GM21717 (cell line): ENCODE data around the gene FAM107A.
A peak's percentile ranks its signal among the peaks of the same experiment; 100 is the strongest.
"Not testable (repeated sequence)": the region's sequence is repeated elsewhere in the genome, so short reads cannot be mapped to it uniquely, and the experiment has no call there.

Experiments
- ATAC-seq: cut with Tn5 transposase; IDR thresholded peaks from one replicate; pipeline ENCODE4 v1.9.1; 2021; ENCODE audit warnings: mild to moderate bottlenecking, moderate library complexity; ENCODE audit not compliant: unreplicated experiment

Gene FAM107A

GRCh38 chr3:58537412-58538301 lies 39.5 kb downstream of the FAM107A start:
- ATAC-seq = no peak

- ATAC-seq = no peak
These were observed 40.4 kb downstream of the FAM107A start, which contains the start of gene ACOX2 for GRCh38 chr3:58536501-58537411. ACOX2 (minus strand) TSS chr3:58537190; CDS start chr3:58535106, 2,084 bp downstream.

DNA sequence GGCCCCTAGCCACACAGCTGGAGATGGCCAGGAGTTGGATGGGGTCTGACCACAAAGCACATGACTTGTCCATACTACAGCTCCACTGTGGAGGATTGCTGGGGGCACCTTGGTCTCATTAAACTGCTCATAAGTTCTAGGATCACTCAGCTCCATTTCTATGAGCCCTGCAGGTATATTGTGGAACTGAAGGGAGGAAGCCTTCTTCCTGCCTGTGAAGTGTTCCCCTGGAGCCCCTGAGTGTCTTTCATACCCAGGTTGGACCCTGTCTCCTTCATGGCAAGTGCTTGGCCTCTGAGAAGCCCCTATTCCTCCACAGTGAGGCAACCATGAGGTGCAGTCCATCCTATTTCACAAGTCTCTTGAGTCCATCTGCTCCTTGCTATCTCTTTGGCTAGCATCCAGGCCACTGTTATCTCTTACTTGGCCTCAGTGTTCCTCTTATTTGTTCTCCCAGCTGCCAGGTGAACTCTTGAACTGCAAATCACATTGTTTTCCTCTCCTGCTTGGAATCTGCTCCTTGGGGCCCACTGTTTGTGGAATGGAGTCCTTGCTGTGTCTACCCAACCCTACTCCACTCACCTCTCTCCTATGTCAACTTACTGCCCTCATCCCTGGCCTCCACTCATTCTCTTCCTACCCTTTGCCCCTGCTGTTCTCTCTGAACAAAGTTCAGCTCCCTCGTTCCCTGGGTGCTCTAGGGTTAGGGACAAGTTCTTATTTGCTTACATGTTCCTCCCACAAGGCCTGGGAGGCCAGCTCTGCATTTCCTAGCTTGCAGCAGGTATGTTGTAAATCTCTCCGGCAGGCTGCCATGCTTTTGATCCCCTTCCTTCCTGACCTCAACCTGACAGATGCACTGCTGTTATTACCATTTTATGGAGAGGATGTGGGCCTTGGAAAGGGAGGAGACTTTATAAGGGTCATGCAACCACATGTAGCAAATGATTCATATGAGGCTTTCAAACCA lies 41.4 kb downstream of the FAM107A start:
- no peak for ATAC-seq

GRCh38 chr3:58534592-58535494 lies 42.3 kb downstream of the FAM107A start:
- no peak for ATAC-seq

- peak; percentile 91 for ATAC-seq
These were observed 44.4 kb downstream of the FAM107A start for GRCh38 chr3:58532794-58533220.

GRCh38 chr3:58531956-58532355 lies 45.2 kb downstream of the FAM107A start:
- no peak for ATAC-seq

DNA sequence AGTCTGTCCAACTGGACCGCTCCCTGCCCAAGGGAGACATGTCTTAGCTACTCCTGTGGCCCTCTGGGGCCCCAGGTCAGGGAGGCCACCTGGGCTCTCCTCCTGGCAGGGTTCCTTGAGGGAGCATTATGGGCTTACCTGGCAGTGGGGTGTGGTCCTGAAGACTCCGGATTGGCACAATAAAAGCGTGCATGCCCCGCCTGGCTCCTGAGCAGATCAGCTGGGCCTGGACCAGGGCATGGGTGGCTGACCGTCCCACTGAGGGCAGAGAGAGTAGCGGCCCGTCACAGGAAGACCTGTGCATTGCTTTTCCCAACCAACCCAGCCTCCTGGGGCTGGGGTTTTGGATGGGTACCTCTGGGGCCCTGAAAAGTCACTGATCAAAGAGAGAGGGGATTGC lies 45.6 kb downstream of the FAM107A start:
- no peak for ATAC-seq

DNA sequence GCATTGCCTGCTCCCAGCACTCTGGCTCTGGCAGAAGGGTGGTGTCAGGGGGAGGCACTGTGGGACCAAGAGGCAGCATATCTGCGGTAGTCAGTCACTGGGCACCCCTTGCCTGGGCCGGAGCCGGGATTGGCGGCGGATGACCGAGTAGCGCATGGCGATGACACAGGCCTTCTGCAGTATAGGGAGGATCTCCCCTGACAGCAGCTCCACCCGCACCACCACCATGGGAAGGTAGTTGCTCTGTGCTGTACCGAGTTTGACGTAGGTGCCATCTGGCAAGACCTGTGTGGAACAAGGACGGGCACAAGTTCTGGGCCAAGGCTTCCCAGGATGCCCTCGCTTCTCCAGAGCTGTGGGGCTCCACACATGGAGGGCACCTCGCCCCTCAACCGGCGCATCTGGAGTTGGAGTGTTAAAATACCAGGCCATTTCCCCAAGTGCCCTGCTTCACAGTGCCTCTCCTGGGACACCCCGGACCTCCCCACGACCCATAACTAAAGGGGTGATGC lies 46.8 kb downstream of the FAM107A start:
- no peak for ATAC-seq

DNA sequence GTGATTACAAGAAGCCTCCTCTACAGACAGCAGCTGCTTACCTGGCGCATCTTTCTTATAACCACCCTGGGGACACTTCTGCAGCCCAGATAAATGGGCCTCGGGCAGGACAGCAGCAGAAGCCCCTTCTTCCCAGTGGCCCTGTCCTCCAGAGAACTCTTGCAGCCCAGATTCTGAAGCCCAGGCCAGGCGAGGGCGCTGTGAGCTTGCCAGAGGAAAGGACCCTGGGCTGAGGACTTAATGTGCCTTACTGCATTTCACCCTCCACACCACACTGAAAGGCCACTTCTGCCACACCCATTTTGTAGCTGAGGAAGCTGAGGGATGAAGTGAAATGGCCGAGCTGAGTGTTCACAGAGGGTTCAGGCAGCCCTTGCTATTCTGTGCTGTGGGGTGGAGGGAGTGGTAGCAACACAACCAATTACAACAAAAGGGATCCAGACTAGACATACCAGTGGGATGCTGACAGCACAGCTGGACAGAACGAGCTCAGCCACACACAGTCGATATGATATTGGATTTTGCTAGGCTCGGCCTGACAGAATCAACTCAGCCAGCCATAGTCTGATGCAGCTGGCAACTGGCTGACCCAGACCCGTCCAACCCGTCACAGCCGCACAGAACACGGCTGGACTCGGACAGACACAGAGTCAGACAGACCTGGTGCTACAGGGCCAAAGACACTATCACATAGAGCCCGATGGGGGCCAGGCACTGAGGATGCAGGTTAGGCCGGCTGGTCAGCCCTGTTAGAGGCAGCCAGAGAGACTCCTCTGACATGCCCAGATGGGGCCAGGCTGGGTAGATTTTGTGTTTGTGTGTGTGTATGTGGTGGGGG lies 47.5 kb downstream of the FAM107A start:
- ATAC-seq = no peak

GRCh38 chr3:58528629-58529028 lies 48.6 kb downstream of the FAM107A start:
- no peak for ATAC-seq

DNA sequence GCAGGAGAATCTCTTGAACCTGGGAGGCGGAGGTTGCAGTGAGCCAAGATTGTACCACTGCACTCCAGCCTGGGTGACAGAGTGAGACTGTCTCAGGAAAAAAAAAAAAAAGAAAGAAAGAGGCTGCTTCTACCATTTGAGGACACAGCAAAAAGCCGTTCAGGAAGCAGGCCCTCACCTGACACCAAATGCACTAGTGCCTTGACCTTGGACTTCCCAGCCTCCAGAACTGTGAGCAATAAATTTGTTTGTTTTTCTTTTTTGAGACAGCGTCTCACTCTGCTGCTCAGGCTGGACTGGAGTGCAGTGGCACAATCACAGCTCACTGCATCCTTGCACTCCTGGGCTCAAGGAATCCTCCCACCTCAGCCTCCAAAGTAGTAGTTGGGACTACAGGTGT lies 49.8 kb downstream of the FAM107A start:
- ATAC-seq = not testable (repeated sequence)

DNA sequence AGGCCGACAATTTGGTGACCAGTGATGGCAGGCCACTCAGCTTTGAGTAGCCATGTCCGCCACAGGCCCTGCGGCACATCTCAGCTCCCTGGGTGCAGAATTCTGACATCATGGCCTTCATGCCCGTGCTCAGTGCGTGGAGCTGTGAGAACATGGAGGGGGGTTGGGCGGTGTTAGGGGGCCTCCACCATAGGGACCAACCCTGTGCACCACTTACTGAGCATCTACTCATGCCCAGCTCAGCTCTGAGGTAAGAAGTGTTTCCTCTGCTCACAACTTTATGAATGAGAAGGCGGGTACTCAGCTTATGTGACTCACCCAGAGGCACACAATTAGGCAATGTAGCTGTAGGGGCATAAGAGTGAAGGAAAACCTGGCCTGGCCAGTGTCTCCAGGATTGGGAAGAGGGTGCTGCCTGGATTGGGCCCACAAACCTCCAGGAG lies 50.7 kb downstream of the FAM107A start:
- ATAC-seq = no peak

- no peak for ATAC-seq
These were observed 52.8 kb downstream of the FAM107A start for GRCh38 chr3:58524326-58524888.

DNA sequence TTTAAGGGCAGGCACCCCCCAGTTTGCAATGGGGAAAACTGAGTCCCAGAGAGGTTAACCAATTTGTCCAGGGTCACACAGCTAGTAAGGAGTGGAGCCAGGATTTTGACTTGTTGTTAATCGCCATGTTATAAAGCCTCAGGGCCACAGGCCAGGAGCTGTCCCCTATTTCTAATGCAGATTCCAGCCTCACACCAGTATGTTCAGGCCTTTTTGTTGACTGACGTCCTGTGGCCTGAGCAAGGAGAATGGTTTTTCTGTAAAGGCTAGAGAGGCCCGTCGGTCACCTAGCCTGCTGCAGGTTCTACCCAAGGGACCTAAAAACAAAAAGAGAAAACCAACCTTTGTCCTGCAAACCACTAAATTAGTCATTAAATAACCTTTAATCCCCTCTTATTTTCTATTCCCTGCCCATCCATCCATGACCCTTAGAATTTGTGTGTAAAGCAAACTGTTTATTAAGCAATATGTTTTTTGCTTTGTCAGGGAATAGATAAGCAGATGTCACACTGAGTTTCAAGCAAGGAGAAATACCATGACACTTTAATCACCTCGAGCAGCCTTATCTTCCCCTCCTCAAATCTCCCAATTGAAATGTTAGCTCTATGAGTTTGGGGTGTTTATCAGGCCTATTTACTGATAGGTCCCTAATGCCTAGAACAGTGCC lies 54.3 kb downstream of the FAM107A start:
- no peak for ATAC-seq

DNA sequence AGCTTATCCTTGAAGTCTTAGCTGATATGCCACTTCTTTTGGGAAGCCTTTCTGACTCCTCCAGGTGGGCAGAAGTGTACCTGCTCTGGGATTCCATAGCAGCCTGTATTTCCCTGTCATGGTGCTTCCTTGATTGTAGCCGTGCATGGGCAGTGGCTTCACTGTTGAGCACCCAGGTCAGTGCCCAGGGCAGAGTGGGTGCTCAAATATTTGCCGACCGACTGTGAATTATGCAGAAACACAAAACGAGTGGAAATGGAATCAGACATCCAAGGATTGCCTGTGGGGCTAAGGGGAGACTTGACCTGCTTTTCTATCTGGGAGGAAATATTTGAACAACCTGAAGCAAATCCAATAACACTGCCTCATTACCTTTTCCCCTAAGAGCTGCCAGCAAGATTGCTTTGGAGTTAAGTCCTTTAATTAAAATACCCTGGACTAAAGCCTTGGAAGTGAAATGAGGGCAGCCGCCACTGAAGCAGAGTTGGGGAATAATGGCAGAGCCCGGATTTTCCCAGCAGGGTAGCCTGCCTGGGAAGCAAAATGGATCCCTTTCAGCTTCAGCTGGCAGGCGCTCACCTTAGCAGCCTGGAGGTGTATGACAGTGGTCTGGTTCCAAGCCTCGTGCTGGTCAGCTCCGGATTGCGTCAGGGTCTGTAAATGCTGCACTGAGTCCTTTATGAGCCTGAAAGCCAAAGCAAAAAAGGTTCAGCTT lies 55.1 kb downstream of the FAM107A start:
- ATAC-seq = no peak

- ATAC-seq = no peak
These were observed 55.9 kb downstream of the FAM107A start for GRCh38 chr3:58521336-58521670.
